Neural cell (in vitro differentiated cells): ENCODE data around the gene RPL10L. TPM values are rescaled to one million over a fixed set of nuclear protein-coding genes. Genes with fewer than 3 reads are reported as not detected.

Source experiments
- H2AFZ ChIP-seq: fragments of 200-600, 300-800 bp; sonication (generic), shearing (Covaris generic); 2 replicates; pipeline ENCODE4 v1.6.0; 2014; ENCODE audit warnings: low read depth, mild to moderate bottlenecking, antibody characterized with exemption, low read length, moderate library complexity
- H3F3A ChIP-seq: fragments of 200-600 bp; shearing (Covaris generic); 2 replicates; pipeline ENCODE4 v1.6.1; 2016; ENCODE audit warnings: mild to moderate bottlenecking, moderate library complexity, mixed read lengths, antibody characterized with exemption, low read length; ENCODE audit not compliant: insufficient read depth, poor library complexity, severe bottlenecking
- H3K27ac ChIP-seq: fragments of 200-600, 300-800 bp; sonication (generic), shearing (Covaris generic); 2 replicates; pipeline ENCODE4 v1.5.1; 2014; ENCODE audit warnings: mild to moderate bottlenecking, low read length, moderate library complexity
- H3K27me3 ChIP-seq: fragments of 300-800, 200-600 bp; sonication (generic), shearing (Covaris generic); 2 replicates; pipeline ENCODE4 v1.6.0; 2014; ENCODE audit warnings: mild to moderate bottlenecking, low read depth, low read length, moderate library complexity; ENCODE audit not compliant: insufficient read depth
- H3K36me3 ChIP-seq: fragments of 300-800, 200-600 bp; sonication (generic), shearing (Covaris generic); 2 replicates; pipeline ENCODE4 v1.5.1; 2014; ENCODE audit warnings: mild to moderate bottlenecking, antibody characterized with exemption, low read length, moderate library complexity; ENCODE audit not compliant: insufficient read depth
- H3K4me2 ChIP-seq: fragments of 300-800, 200-600 bp; sonication (generic), shearing (Covaris generic); 2 replicates; pipeline ENCODE4 v1.6.0; 2014; ENCODE audit warnings: mild to moderate bottlenecking, low read length
- H3K4me3 ChIP-seq: fragments of 300-800, 200-600 bp; sonication (generic), shearing (Covaris generic); 2 replicates; pipeline ENCODE4 v1.5.1; 2014; ENCODE audit warnings: mild to moderate bottlenecking, low read length, moderate library complexity
- H3K79me2 ChIP-seq: fragments of 200-600 bp; shearing (Covaris generic); replicated peaks from 2 replicates; pipeline ENCODE4 v1.6.0; 2014; ENCODE audit warnings: mild to moderate bottlenecking, low read length, moderate library complexity; ENCODE audit not compliant: insufficient read depth
- H3K9ac ChIP-seq: fragments of 300-800, 200-600 bp; sonication (generic), shearing (Covaris generic); 2 replicates; pipeline ENCODE4 v1.6.1; 2016; ENCODE audit warnings: mild to moderate bottlenecking, low read length, mixed read lengths
- H3K9me2 ChIP-seq: fragments of 200-600 bp; shearing (Covaris generic); 2 replicates; pipeline ENCODE4 v1.6.1; 2016; ENCODE audit warnings: mild to moderate bottlenecking, low read length, mixed read lengths; ENCODE audit not compliant: insufficient read depth
- H3K9me3 ChIP-seq: fragments of 200-600, 300-800 bp; sonication (generic), shearing (Covaris generic); 2 replicates; pipeline ENCODE4 v1.6.1; 2016; ENCODE audit warnings: mild to moderate bottlenecking, mixed run types, low read length, moderate library complexity, mixed read lengths
- H4K20me1 ChIP-seq: fragments of 200-600 bp; shearing (Covaris generic); 2 replicates; pipeline ENCODE4 v1.6.1; 2016; ENCODE audit warnings: mild to moderate bottlenecking, mixed run types; ENCODE audit not compliant: insufficient read depth
- CTCF ChIP-seq: fragments of 450-650 bp; IDR thresholded peaks from 2 replicates; pipeline ENCODE4 v1.5.1; 2014; ENCODE audit warnings: antibody characterized with exemption, mild to moderate bottlenecking, moderate library complexity; ENCODE audit not compliant: poor library complexity, severe bottlenecking
- EP300 ChIP-seq: fragments of 450-650 bp; conservative IDR thresholded peaks from 2 replicates; pipeline ENCODE4 v1.6.1; 2014; ENCODE audit warnings: antibody characterized with exemption, mild to moderate bottlenecking, moderate library complexity; ENCODE audit not compliant: poor library complexity, severe bottlenecking
- EZH2 ChIP-seq: fragments of 200-600, 300-800 bp; shearing (Covaris generic), sonication (generic); IDR thresholded peaks from 2 replicates; pipeline ENCODE4 v1.6.1; 2014; ENCODE audit warnings: antibody characterized with exemption, low read length, borderline replicate concordance, mild to moderate bottlenecking; ENCODE audit not compliant: insufficient read depth, poor library complexity, severe bottlenecking
- MXI1 ChIP-seq: fragments of 450-650 bp; conservative IDR thresholded peaks from 2 replicates; pipeline ENCODE4 v1.6.1; 2014; ENCODE audit warnings: antibody characterized with exemption, mild to moderate bottlenecking; ENCODE audit not compliant: poor library complexity, severe bottlenecking
- POLR2AphosphoS5 ChIP-seq: IDR thresholded peaks from 2 replicates; pipeline ENCODE4 v1.6.1; 2012
- RAD21 ChIP-seq: fragments of 450-650 bp; conservative IDR thresholded peaks from 2 replicates; pipeline ENCODE4 v1.6.1; 2014; ENCODE audit warnings: antibody characterized with exemption, mild to moderate bottlenecking, moderate library complexity
- REST ChIP-seq: IDR thresholded peaks from 2 replicates; pipeline ENCODE4 v1.6.1; 2012; ENCODE audit warnings: borderline replicate concordance
- SMC3 ChIP-seq: fragments of 450-650 bp; conservative IDR thresholded peaks from 2 replicates; pipeline ENCODE4 v1.6.1; 2014; ENCODE audit warnings: antibody characterized with exemption, mild to moderate bottlenecking, moderate library complexity; ENCODE audit not compliant: poor library complexity
- TAF1 ChIP-seq: IDR thresholded peaks from 2 replicates; pipeline ENCODE4 v1.6.1; 2012; ENCODE audit warnings: low read depth
- polyA plus RNA-seq: library from polyadenylated mRNA; depleted of rRNA; stranded (reverse); fragments of >200 nt; gene quantifications from 2 replicates; pipeline ENCODE4 v1.2.3, GENCODE V29; 2014

The RPL10L gene
- polyA plus RNA-seq, 1 donor from 2014 or later, result not detected

- H3K36me3 ChIP-seq, result no peaks in the 10 kb centered on the region
- no peak overlapping the region for H3K4me2 ChIP-seq
- no peaks in the 10 kb centered on the region for H4K20me1 ChIP-seq
- H3K27me3 ChIP-seq, result no peaks in the 10 kb centered on the region
- no peak overlapping the region for H3K4me3 ChIP-seq
- H3K79me2 ChIP-seq, result no peaks in the 10 kb centered on the region
- H3K27ac ChIP-seq, result no peak overlapping the region
- no peak overlapping the region for H2AFZ ChIP-seq
- TF ChIP-seq REST, result no peak
- TF ChIP-seq EP300, result no peak
- TF ChIP-seq CTCF, result no peak
- TF ChIP-seq TAF1, result no peak
- TF ChIP-seq EZH2, result no peak
- no peak for TF ChIP-seq RAD21
- TF ChIP-seq MXI1, result no peak
- no peak for TF ChIP-seq POLR2AphosphoS5
- TF ChIP-seq SMC3, result no peak
- no peaks in the 10 kb centered on the region for H3K9me2 ChIP-seq
- no peaks in the 10 kb centered on the region for H3K9me3 ChIP-seq
- H3F3A ChIP-seq, result no peaks in the 10 kb centered on the region
- H3K9ac ChIP-seq, result no peak overlapping the region
Observed at GRCh38 chr14:46661728-46662127, 10.1 kb upstream of the RPL10L start.

- Histone ChIP-seq H3K36me3 (no peaks in the 10 kb centered on the region), H4K20me1 (no peaks in the 10 kb centered on the region), H3K79me2 (no peaks in the 10 kb centered on the region), H3K9me2 (no peaks in the 10 kb centered on the region), H3K9me3 (no peaks in the 10 kb centered on the region), H3K4me2 (no peak overlapping the region), H3K4me3 (no peak overlapping the region), H3K9ac (no peak overlapping the region), H3K27ac (no peak overlapping the region), H3F3A (no peaks in the 10 kb centered on the region), H3K27me3 (no peaks in the 10 kb centered on the region), H2AFZ (no peak overlapping the region)
- no peak for TF ChIP-seq TAF1
- no peak for TF ChIP-seq EZH2
- no peak for TF ChIP-seq MXI1
- TF ChIP-seq REST, result no peak
- TF ChIP-seq RAD21, result no peak
- TF ChIP-seq SMC3, result no peak
- no peak for TF ChIP-seq CTCF
- TF ChIP-seq POLR2AphosphoS5, result no peak
Observed at GRCh38 chr14:46653031-46653755, 1.6 kb upstream of the RPL10L start.
